Amygdala (tissue), 56 donors: ENCODE data around the gene MRAS.

Experiments
- DNase-seq, 56 donors: peaks; one replicate each; lab custom pipeline; 2025; lab: John Stamatoyannopoulos, UW

MRAS gene

DNA sequence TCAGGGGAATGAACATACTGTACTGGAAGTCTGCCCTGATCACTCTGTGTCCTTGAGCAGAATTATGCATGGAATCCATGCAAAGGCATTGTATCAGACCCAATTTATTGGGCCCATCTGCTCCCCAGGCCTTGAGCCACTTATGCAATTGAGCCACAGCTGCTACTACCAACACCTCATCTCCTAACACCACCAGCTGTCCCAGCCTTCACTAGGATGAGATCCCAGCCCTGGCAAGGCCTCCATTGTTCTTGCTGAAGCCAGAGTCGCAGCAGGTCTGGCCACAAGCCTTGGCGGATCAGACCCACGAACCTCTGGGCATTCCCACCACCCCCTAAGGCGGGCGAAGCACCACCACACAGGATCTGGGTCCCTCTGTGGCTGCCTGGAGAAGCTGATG lies 9.6 kb upstream of the MRAS start:
- no peak for DNase-seq

DNA sequence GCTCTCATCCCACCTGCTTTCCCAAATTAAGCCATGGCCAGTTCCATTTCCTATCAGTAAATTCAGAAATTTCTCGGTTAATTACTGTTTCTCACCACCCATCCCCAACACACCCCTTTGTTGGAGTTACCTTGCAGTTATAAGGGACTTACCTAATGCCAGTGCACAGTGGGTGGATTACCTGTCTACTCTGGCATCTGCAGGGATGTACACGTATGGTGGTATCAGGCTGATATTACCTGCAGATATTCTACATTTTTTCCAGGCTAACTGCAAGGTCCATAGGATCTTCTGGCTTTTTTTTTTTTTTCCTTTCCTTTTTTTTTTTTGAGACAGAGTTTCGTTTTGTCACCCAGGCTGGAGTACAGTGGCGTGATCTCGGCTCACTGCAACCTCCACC lies 7.9 kb upstream of the MRAS start:
- no peak for DNase-seq

DNA sequence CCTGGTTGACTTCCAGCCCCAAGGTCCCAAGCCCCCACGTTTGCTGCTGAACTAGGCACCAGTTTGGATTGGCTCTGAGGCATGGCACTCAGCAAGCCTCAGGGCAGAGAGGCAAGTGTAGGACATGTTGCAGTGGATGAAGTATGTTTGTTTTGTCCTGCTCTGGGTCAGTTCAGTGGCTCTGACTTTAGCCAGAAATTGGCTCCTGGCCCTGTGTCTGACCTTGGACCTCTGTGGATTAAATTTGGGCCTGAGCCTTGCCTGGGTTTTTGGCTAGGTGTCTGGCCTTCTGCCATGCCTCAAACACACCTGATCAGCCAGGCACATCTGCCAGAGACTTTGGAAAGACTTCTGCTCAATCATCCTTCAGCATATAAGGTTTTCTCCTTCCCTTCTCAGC lies 3.6 kb upstream of the MRAS start:
- DNase-seq: no peak

DNA sequence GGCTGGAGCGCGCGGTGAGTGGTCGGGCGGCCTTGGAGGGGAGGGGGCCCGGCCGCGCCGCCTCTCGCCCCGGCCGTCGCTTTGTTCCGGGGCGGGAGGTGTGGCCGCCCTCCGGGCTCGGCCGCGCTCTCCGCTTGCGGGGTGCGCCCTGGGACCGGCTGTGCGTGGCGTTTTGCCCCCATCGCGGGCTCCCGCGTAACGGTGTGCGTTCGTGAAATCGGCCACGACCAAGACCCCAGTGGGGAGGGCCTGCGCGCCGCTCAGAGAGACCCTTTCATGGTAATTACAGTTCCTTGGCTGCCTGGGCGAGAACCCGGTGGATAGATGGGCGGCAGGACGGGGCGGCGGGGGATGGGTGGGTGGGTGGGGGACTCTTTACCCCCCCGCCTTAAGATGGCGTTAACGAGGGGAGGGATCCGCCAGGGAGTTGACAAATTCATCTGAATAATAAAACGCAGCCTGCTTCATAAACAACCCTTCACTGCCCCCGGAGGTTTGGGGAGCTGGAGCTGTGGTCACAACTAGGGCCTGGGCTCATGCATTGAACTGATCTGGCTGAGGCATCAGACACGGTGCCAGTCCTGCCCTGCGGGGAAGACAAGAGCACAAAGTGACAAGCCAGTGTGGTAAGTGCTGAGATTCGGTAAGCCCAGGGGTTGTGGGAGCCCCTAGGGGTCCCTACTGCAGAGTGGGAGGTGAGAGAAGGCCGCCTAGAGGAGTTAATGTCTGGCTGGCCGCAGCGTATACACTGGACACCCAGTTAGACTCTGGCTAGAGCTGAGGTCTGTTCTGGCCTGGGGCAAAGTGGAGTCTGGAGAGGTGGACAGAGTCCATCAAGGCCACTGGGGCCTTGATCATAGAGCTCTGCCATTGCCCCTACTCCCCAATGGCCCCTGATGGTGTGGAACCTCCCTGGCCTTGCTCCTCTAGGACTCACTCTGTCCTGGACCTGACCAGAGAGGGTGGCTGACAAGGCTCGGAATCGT lies 668 bp downstream of the MRAS start:
- peak in 11 of 56 donors; percentile 17 to 62 (median 48) for DNase-seq

DNA sequence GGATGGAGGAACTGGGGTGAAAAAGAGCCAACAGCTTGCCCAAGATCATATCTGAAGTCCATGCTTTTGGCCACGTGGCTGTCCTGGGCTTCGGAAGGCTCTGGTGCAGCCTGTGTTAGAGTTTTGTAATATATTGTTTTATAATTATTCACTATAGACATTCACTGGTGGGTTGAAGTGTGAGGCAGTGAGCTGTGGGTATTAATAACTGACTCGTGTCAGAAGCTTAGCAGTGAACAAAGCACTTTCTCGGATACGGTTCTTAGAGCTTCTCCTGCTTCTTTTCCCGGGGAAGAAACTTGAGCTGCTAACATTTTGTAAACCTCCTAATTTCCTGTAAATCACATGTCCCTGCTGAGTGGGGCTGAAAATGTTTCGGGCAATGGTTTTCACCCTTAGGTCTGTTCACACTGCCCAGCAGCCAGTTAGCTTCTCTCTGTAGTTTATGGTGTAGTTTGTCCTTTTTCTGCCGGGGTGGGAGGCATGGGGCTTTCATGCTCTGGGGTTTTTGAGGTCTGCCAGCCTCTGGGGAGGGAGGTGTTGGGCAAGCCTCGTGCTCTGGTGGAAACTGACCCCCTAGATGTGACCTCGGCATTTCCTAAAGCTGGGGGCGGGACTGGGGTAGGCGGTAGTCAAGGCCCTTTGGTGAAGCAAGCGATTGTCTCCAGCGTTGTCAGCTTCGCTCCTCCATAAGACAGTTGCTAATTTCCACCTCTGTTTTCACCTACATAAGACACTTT lies 1.7 kb downstream of the MRAS start:
- peak in 2 of 56 donors; percentile 17 to 65 for DNase-seq

DNA sequence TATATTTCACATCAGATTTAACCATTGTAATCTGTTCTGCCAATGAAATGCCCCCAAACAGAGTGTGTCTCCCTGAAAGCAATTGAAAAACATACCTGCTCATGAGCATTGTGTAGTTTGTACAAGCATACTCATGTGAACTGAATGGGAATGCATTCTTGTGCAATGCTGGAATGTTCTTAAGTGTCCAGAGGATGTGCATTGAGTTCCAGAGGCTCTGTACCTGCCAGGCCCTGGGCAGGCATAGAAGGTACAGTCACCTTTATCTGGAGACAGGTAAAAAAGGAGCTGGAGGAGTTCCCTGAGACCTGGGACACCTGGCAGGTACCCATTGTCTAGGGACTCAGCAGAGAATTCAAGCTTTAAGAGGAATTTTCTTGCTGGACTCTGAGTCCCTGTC lies 2.8 kb downstream of the MRAS start:
- DNase-seq: no peak

DNA sequence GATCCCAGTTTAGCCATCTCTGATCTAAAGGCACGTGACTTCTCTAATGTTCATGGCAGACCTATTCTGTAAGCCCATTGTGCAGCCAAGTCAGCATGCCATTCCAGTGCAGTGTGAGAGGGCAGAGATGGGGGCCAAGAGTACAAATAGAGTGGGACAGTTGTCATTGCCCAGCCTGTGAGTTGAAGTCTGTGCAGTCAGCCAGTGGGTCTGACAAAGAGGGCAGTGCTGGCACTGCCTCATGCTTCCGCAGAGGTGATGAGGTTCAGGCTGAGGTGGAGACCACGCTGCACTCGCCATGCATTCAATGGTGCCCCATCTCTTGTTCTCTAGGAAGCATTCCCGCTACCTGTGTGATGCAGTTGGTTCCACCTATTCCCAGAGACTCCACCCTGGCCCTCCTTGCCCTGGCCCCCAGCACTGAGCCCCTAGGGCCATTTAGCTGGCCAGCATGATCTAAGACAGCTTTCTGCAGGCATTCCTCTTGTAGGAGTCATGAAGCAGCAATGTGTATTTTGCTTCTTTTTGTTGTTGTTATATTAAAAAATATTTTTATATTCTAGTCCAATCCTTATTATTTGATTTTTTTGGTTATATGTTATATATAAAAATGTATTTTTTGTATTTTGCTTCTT lies 3.7 kb downstream of the MRAS start:
- no peak for DNase-seq

DNA sequence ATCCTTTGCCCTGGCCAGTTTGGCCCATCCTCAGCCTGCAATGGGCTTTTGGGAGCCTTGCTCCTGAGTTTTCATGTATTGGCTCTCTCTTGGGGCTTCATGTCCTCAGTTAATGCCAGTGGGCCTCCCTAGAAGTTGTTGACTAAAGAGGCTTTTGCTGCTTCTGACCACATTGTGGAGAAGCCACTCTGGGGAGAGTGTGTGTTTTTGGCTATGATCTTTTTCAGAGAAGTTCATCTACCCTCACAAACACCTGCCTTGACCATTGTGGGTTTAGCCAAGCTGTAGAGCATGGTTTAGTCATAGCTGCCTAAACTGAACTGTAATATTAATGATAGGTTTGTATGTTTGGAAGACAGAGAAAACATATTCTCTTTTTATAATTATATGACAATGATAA lies 6.0 kb downstream of the MRAS start:
- DNase-seq: no peak

DNA sequence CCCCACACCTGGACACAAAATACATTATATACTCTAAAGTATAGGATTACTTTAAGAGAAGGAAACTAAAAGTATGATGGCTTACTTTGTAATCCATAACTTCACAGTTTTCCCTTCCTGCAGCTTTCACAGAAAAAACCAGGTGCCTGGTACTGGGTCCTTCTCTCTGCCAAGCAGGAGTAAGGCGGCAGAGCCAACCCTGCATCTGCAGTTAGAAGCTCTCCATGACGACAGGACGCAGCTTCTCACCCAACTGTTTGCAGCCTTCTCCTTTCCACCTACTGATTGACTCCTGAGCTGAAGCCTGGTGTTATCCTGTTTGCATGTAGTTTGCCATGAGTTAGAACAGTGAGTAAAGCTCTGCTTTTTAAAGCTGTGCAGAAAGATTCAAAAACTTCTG lies 6.7 kb downstream of the MRAS start:
- no peak for DNase-seq

DNA sequence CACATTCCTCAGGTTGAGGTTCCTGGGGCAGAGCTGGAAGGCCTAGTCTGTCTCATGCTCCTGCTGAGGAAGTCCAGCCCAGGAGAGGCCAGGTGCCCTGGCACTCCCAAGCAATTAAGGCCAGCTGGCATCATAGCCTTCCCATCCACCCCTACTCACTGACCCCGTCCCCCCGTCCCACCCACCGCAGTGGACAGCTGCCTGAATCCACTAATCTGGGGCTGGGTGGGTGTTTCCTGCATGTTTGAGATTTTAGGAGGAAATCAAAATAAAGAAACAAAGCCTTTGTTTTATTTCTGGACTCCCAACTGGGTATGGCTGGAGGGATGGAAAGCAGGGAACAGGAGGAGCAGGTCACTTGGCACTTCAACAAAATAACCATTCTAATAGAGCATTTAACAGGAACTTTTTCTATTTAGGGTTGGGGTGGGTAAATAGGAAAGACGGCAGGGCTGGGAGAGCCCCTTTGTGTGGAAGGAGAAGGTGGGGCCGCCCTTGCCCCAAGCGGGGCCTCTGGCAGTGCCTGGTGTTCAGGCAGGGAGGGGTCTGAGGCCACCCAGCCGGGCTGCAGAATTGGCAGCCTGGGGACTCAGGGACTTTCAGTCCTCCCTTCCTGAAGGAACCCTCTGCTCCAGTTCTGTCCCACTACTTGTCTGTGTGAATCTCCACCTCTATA lies 8.5 kb downstream of the MRAS start:
- peak in 18 of 56 donors; percentile 12 to 70 (median 36) for DNase-seq

DNA sequence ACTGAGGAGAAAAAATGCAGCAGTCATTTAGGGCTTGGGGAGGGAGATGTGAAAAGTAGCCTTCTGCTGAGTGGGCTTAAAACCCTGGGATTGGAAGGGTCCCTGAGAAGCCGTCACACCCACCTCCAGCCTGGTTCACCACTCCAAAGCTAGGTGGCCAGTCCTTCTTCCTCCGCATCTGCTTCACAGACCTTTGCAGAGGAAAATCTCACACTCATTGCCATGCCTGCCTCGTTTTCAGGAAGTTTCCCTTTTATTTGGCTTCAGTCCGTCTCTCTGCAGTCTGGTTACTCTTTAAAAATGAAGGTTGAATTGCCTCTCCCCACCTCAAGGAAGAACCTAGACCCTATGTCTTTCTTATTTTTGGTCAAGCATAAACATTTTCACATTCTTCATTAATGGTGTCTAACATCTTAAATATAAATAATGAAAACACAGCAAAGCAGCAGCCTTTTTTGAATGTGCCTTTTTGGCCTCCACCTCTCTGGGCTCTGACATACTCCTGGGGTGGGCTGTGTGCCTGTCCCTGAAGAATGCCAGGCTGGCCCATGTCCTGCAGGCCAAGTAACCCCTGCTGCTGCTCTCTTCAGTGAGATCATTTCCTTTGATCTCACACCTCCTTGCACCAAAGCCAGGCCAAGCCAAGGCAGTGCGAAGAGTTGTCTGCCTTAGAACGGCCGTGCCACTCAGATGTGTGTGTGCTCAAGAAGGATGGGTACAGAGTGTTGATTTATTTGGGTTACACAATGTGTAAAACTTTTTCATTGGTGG lies 11.0 kb downstream of the MRAS start:
- peak in 4 of 56 donors; percentile 14 to 41 (median 30) for DNase-seq

DNA sequence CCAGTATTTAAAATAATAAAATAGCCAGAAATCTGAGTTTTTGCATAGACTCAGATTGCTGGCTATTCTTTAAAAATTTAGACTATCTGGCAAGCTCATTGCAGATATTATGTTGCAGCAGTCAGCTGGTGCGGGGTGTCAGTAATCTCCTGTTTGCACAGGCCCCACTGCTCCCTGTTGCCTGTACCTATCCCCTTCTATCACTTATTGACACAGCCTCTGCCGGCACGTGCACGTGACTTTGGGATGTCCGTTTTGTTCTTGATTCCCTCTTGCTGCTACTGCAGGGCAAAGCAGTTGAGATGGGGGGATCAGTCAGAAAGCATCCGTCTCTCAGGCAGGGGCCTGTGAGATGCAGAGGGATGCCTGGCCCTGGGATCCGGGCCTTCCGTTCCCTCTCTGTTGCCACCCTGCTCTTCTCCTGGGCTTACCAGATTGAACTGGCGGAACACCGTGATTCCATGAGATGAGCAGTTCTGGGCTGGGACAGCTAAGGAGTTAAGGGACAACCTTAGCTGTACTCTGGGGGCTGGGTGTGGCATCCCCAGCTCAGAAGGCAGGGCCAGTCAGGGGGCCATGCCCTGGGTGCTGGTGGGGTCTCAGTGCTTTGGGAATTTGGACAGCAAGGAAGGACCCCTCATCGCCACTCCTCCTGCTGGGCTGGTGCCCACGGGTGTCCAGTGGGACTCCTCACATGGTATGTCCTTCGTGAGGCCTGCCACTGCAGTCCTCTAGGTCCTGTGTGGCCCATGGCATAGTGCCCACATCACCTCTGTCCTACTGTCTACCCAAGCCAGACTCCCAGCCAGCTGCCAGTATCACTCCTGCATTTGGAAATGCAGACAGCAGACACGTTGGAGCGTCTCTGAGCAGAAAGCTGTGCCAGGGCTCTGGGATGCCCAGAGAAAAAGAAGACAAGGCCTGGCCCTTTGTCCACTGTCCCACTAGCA lies 11.8 kb downstream of the MRAS start:
- DNase-seq: no peak

DNA sequence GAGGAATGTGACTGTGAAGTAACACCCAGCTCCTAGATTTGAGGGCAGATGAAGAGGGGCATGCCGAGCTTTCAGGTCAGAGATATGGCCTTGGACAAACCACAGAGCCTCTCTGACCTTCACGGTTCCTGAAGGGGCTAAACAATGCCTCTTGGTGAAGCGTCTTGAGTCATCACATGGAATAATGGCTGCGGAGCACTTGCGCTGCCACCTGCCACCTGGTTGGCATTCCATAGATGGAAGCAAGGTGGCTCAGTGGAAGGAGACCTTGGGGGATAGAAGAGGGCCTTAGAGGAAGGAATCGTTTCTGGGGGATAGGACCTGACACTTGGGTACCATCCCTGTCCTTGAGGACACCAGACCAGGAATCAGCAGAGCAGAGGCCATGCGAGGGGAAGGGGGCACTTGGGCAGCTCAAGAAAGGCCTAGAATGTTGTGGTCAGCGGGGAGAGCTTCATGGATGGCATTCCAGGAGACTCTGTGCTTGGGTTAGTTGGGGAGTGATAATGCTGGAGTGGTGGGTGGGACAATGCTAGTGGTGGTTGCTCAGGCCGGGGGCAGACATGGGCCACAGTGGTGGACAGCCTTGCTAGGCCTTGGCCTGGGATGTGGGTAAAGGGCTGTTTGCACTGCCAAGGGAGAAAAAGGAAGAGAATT lies 12.6 kb downstream of the MRAS start:
- DNase-seq: no peak

DNA sequence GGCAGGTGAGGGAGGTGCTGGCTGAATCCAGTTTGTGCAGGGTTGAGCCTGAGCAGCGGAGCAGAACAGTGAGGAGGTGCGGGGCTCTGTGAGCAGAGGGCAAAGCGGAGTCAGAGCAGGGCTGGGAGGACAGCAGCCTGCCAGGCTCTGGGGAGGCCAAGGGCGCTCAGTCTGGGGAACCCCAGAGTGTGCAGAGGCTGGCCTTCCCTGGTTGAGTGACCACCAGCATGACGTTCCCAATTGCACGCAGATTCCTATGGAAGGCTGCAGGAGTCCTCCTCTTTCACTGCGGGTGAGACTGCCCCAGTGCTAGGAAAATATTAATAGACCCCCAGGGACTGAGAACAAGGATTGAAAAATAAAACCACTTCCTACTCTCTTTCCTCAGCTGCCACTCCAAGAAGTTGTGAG lies 13.2 kb downstream of the MRAS start:
- no peak for DNase-seq

DNA sequence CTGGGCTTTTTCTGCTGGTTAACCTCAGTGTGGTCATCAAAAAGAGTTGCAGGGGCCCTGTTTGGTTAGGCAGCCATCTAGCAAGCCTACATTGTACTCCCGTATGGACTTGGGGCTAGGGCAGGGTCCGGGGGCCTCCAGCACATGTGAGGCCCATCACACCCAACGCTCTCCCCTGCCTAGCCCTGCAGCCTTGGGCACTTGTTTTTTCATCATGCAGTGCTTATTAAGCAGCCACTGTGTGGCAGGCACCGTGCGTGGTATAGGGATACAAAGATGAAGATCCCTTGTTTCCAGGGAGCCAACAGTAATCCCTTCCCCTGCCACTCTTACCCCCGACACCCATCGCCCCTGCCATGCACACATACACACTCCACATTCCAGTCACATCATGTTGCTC lies 14.2 kb downstream of the MRAS start:
- peak in 5 of 56 donors; percentile 8 to 65 (median 21) for DNase-seq

DNA sequence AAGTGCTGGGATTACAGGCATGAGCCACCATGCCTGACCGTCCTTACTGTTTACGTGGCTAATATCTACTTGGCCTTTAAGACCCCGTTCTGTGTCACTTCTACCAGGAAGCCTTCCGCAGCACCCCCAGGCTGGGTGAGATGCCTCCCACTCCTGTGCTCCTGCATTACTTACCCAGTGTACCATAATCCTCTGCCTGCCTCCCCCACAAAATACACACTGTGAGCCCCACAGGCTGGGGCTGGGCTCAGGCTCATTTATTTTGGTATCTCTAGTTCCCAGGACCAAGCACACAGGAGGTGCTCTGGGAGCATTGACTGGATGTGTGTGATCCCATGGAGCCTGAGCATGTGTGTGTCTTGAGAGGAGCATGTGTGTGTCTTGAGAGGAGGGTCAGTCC lies 14.9 kb downstream of the MRAS start:
- no peak for DNase-seq

DNA sequence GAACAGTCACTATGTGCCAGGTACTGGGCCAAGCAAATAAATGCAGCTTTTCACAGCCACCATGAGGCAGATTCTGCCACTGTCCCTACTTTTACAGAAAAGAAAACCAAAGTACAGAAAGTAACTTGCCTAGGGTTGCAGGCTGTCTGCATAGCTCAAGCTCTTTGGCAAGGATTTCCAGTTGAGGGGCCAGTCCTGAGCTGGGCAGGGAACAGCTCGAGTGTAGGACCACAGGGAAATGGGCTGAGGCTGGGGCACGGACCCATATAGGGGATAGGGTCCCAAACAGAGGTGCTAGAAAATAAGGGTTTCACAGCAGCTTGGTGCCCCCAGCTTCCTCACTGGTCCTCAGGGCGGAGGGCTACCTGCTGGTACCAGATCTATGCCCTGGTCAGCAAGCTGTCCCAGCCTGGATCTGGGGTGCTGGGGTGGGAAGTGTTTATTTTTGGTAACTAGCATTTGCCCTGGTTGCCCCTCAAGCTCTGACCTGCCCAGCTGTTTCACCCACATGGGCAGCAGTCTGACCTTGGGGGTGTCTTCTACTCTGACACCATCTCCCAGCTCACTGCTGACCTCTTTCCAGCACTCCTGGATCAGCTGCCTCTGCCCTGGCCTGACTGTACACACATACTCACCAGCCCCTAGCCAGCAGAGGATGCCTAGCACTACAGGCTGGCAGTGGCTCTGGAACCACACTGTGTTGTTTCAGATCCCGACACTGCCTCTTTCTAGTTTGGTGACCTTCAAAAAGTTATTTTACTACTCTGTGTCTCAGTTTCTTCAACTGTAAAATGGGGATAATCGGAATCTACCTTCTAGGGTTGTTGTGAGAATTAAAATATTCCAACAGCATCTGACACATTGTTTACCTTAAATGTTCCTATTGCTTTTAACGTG lies 16.2 kb downstream of the MRAS start:
- no peak for DNase-seq
